GM06990 (cell line): ENCODE data around the gene SLC6A18.
"Not testable (repeated sequence)": the region's sequence is repeated elsewhere in the genome, so short reads cannot be mapped to it uniquely, and the experiment has no call there.

Experiments
- DNase-seq: peaks from one replicate; pipeline ENCODE4 v3.0.0-alpha.2; 2011; ENCODE audit not compliant: insufficient read length; ENCODE audit errors: extremely low read depth
- H3K27me3 ChIP-seq: replicated peaks from 2 replicates; pipeline ENCODE4 v1.6.0; 2011; ENCODE audit warnings: low read length; ENCODE audit not compliant: control insufficient read depth, insufficient read depth
- H3K36me3 ChIP-seq: 2 replicates; pipeline ENCODE4 v1.5.1; 2011; ENCODE audit warnings: low read length; ENCODE audit not compliant: control insufficient read depth, insufficient read depth
- H3K4me3 ChIP-seq: replicated peaks from 2 replicates; pipeline ENCODE4 v1.5.1; 2011; ENCODE audit warnings: low read depth, mild to moderate bottlenecking, control low read depth, low read length
- TF ChIP-seq, protein P1 (sequence below): IDR thresholded peaks from 2 replicates; pipeline ENCODE4 v1.5.1; 2011; ENCODE audit warnings: low read length, control low read depth, mild to moderate bottlenecking, inconsistent platforms; ENCODE audit not compliant: insufficient read depth, poor library complexity, severe bottlenecking

Gene SLC6A18

DNA sequence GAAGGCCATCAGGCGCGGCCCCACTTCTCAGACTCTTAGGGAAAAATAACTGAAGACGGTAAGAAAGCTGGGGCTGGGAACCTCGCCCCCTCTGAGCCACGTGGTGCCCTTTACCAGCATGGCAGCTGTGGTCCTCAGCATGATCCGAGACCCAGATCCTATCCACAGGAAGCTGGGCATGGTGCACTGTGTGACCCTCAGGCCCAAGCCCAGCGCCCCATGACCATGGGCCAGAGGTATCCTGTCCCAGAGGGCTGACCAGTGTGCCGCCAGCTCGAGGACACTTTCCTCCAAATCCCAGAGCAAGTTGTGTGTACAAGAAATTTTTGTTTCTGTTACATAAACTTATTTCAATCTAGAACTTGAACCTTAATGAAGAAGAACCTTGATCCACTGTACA is 41.6 kb downstream of the SLC6A18 start:
- H3K36me3 ChIP-seq = no peaks in the 10 kb centered on the region
- no peaks in the 10 kb centered on the region for H3K27me3 ChIP-seq
- TF ChIP-seq, protein P1, sequence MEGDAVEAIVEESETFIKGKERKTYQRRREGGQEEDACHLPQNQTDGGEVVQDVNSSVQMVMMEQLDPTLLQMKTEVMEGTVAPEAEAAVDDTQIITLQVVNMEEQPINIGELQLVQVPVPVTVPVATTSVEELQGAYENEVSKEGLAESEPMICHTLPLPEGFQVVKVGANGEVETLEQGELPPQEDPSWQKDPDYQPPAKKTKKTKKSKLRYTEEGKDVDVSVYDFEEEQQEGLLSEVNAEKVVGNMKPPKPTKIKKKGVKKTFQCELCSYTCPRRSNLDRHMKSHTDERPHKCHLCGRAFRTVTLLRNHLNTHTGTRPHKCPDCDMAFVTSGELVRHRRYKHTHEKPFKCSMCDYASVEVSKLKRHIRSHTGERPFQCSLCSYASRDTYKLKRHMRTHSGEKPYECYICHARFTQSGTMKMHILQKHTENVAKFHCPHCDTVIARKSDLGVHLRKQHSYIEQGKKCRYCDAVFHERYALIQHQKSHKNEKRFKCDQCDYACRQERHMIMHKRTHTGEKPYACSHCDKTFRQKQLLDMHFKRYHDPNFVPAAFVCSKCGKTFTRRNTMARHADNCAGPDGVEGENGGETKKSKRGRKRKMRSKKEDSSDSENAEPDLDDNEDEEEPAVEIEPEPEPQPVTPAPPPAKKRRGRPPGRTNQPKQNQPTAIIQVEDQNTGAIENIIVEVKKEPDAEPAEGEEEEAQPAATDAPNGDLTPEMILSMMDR = no peak
- DNase-seq = no peak
- no peak overlapping the region for H3K4me3 ChIP-seq

DNA sequence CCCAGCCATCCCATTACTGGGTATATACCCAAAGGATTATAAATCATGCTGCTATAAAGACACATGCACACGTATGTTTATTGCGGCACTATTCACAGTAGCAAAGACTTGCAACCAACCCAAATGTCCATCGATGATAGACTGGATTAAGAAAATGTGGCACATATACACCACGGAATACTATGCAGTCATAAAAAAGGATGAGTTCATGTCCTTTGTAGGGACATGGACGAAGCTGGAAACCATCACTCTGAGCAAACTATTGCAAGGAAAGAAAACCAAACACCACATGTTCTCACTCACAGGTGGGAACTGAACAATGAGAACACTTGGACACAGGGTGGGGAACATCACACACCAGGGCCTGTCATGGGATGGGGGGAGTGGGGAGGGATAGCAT is 42.3 kb downstream of the SLC6A18 start:
- not testable (repeated sequence) for H3K4me3 ChIP-seq, H3K27me3 ChIP-seq, H3K36me3 ChIP-seq, DNase-seq

DNA sequence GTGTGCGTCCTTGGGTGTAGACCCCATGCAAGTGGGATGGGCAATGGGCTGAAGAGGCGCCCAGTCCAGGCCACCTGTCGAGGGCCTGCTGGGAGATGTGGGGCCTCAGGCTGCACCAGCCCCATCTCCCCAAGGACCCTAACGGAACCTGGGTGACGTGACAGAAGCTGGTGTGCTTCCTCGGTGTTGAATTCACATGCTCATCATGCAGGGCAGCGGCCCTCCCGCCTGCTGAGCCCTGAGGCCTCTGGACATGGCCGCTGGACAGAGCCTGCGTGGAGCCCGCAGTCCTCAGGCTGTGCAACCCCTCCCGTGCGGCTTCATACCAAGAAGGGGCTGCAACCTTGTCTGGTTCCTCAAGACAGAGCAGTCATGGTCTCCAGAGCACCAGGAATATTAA is 42.9 kb downstream of the SLC6A18 start:
- Histone ChIP-seq H3K36me3 (no peaks in the 10 kb centered on the region), H3K27me3 (no peaks in the 10 kb centered on the region), H3K4me3 (no peak overlapping the region)
- DNase-seq = no peak
- TF ChIP-seq, protein P1 = no peak

DNA sequence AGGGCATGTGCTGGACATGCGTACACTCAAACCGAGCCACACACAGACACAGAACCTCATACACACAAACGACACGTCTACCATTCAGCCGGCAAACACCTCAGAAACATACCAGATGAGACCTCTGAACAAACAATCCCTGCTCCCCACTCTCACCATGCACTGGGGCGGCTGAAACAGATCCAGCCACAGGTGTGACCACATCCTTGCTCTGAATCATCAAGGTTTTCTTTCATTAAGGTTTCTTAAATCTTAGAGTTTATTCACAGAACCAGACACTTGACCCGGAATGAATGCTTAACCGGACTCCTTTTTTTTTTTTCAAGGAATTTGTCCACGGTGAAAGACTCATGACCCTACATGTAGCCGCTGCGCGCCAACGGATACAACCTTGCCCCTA is 43.5 kb downstream of the SLC6A18 start:
- TF ChIP-seq, protein P1 = no peak
- H3K27me3 ChIP-seq = no peaks in the 10 kb centered on the region
- H3K4me3 ChIP-seq = no peak overlapping the region
- no peak for DNase-seq
- H3K36me3 ChIP-seq = no peaks in the 10 kb centered on the region

DNA sequence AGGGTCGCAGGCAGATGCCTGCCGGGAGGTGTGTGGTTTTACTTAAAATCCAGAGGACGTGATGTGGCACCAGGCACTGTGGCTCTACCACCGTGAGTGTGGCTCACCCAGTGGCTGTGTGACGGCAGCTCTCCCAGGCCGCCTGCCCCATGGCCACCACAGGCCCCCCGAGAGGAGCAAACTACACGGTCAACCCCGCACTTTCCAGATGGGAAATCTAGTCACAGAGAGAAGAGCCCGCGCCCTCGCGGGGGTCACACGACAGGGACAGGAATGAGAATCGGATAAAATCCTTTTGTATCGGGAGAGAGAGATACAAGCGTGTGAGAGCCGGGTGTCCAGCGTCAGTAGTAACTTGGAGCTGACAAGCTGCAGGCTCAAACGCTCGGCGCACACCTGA is 45.2 kb downstream of the SLC6A18 start:
- Histone ChIP-seq H3K27me3 (no peaks in the 10 kb centered on the region), H3K4me3 (no peak overlapping the region), H3K36me3 (no peaks in the 10 kb centered on the region)
- no peak for DNase-seq
- TF ChIP-seq, protein P1 = no peak

DNA sequence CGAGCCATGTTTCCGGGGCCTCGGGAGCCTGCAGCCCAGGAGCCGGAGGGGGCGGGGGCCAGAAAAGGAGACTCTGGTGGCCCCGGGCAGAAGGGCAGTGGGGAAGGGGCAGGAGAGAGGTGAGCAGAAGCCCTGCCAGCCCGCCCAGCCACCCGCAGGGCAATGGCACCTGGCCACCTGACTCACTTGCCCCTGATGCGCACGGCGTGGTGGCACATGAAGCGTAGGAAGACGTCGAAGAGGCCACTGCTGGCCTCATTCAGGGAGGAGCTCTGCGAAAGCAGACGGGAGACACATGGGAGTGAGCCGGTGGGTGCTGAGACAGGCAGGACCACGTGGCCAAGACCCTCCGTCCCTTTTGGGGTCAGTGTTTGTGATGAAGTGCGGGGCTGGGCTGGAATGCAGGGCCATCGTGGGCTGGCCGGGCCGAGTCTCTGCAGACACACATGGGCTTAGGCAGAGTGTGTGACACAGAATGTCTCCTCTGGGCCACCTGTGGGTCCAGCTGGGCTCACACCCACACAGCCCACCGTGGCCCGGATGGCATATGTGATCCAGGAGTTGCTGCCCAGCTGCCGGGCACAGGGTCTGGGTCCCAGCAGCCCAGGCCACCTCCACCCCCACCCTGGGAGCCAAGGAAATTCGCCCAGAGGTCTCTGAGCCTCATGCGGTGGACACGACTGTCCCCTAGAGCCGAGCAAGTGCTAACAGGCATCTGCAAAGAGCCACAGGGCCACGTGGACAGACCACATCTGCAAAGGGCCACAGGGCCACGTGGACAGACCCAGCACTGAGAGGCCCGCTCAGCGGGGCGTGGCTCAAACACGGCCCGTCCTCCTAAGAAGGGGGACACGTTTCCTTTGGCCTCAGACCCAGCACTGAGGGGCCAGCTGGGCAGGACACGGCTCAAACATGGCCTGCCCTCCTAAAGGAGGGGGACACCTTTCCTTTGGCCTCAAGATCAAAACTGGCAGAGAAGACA is 46.0 kb downstream of the SLC6A18 start:
- Histone ChIP-seq H3K27me3 (no peaks in the 10 kb centered on the region), H3K4me3 (no peak overlapping the region), H3K36me3 (no peaks in the 10 kb centered on the region)
- TF ChIP-seq, protein P1 = no peak
- DNase-seq = no peak
